Neuron (in vitro differentiated cells): ENCODE data around the gene SPATA20.

Source experiments
- H2AFZ ChIP-seq: one replicate; pipeline ENCODE4 v1.6.1; 2013; ENCODE audit warnings: low read depth, mild to moderate bottlenecking, inconsistent platforms, low read length, moderate library complexity
- H3K27me3 ChIP-seq: one replicate; pipeline ENCODE4 v1.6.1; 2013; ENCODE audit warnings: low read length; ENCODE audit not compliant: insufficient read depth
- H3K36me3 ChIP-seq: one replicate; pipeline ENCODE4 v1.6.1; 2013; ENCODE audit warnings: low read length; ENCODE audit not compliant: insufficient read depth
- H3K4me1 ChIP-seq: one replicate; pipeline ENCODE4 v1.6.1; 2013; ENCODE audit warnings: low read length; ENCODE audit not compliant: insufficient read depth
- H3K4me3 ChIP-seq: 2 replicates; pipeline ENCODE4 v1.5.1; 2013; ENCODE audit warnings: mild to moderate bottlenecking, low read length, moderate library complexity
- H3K9me3 ChIP-seq: one replicate; pipeline ENCODE4 v1.6.1; 2013; ENCODE audit warnings: low read length

The SPATA20 gene

DNA sequence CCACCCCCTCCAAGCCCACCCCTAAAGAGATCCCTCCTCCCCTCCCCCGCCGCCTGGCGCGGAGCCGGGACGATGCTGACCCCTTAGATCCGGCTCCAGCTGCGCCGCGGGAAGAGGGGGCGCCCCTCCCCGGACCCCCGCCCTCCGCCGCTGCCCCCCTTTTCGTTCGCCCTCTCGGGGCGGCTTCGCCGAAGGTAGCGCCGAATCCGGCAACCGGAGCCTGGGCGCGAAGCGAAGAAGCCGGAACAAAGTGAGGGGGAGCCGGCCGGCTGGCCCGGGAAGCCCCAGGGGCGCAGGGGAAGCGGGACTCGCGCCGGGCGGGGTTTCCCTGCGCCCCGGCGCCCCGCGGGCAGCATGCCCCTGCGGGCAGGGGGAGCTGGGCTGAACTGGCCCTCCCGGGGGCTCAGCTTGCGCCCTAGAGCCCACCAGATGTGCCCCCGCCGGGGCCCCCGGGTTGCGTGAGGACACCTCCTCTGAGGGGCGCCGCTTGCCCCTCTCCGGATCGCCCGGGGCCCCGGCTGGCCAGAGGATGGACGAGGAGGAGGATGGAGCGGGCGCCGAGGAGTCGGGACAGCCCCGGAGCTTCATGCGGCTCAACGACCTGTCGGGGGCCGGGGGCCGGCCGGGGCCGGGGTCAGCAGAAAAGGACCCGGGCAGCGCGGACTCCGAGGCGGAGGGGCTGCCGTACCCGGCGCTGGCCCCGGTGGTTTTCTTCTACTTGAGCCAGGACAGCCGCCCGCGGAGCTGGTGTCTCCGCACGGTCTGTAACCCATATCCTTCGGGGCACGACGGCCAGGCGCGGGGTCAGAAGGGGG, 14.2 kb downstream of the SPATA20 start:
- peaks cover 44% of the 10 kb centered on the region for H3K27me3 ChIP-seq
- no peaks in the 10 kb centered on the region for H3K36me3 ChIP-seq
- H2AFZ ChIP-seq = peak overlapping the region; percentile 37
- H3K4me3 ChIP-seq = peak overlapping the region; percentile 29
- H3K9me3 ChIP-seq = no peaks in the 10 kb centered on the region
- H3K4me1 ChIP-seq = peaks cover 69% of the 10 kb centered on the region

DNA sequence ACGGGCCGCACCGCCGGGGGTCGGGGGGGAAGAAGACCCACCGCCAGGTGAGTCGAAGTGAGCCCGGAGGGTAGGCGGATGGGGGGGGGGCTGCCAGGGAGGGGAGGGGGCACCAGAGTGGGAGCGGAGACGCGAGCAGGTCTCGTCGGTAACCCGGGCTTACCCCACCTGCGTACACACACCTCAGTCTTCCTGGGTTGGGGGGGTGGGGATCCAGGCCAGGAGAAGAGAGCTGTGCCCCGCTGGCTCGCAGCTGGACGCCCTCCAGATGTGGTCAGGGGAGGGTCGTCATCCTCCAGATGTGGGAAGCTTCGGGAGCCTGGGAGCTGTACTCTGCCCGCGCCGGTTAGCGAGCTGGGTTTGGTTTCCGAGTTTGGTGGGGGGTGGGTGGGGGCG, 14.8 kb downstream of the SPATA20 start:
- Histone ChIP-seq H3K36me3 (no peaks in the 10 kb centered on the region), H3K9me3 (no peaks in the 10 kb centered on the region), H3K4me1 (peaks cover 70% of the 10 kb centered on the region), H2AFZ (no peak overlapping the region), H3K27me3 (peaks cover 44% of the 10 kb centered on the region), H3K4me3 (no peak overlapping the region)

- Histone ChIP-seq H3K36me3 (no peaks in the 10 kb centered on the region), H3K4me3 (no peak overlapping the region), H2AFZ (no peak overlapping the region), H3K4me1 (peaks cover 69% of the 10 kb centered on the region), H3K9me3 (no peaks in the 10 kb centered on the region), H3K27me3 (peaks cover 44% of the 10 kb centered on the region)
These were observed 15.5 kb downstream of the SPATA20 start for GRCh38 chr17:50562242-50563091.

GRCh38 chr17:50563092-50563511, 16.1 kb downstream of the SPATA20 start:
- Histone ChIP-seq H2AFZ (no peak overlapping the region), H3K27me3 (peaks cover 42% of the 10 kb centered on the region)

GRCh38 chr17:50564916-50565315, 17.9 kb downstream of the SPATA20 start:
- H2AFZ ChIP-seq = no peak overlapping the region
- H3K4me3 ChIP-seq = no peak overlapping the region
- peaks cover 25% of the 10 kb centered on the region for H3K27me3 ChIP-seq
- H3K36me3 ChIP-seq = no peaks in the 10 kb centered on the region
- no peaks in the 10 kb centered on the region for H3K9me3 ChIP-seq
- peaks cover 56% of the 10 kb centered on the region for H3K4me1 ChIP-seq

More at GRCh38 chr17:50563092-50563511, 16.1 kb downstream of the SPATA20 start:
- no peaks in the 10 kb centered on the region for H3K36me3 ChIP-seq
- H3K4me1 ChIP-seq = peaks cover 69% of the 10 kb centered on the region
- H3K9me3 ChIP-seq = no peaks in the 10 kb centered on the region
- no peak overlapping the region for H3K4me3 ChIP-seq

- Histone ChIP-seq H3K4me1 (peaks cover 57% of the 10 kb centered on the region), H3K4me3 (no peak overlapping the region)
These were observed 18.7 kb downstream of the SPATA20 start for GRCh38 chr17:50565402-50566350.

DNA sequence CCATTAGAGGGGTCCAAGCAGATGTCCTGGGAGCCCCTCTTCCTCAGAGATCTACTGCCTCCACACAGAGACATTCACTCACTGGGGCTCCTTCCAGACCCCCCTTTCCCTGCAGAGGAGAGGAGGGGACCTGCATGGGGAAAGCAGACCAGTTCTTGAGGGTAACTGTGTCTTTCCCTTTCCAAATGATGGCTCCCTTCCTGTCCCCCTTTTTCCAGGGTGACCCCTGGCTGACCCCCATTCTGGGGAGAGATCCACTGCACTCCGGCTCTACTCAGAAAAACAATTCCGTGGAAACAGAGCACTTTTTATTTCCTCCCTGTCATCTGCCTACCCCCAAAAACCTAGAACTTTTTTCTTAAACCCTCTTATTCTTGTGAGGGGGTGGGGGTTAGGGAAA, 19.9 kb downstream of the SPATA20 start:
- no peak overlapping the region for H3K4me3 ChIP-seq
- H3K36me3 ChIP-seq = no peaks in the 10 kb centered on the region
- H3K27me3 ChIP-seq = peaks cover 21% of the 10 kb centered on the region
- no peaks in the 10 kb centered on the region for H3K9me3 ChIP-seq
- H2AFZ ChIP-seq = no peak overlapping the region
- peaks cover 54% of the 10 kb centered on the region for H3K4me1 ChIP-seq

More at GRCh38 chr17:50565402-50566350, 18.7 kb downstream of the SPATA20 start:
- H3K36me3 ChIP-seq = no peaks in the 10 kb centered on the region
- H2AFZ ChIP-seq = no peak overlapping the region
- H3K9me3 ChIP-seq = no peaks in the 10 kb centered on the region
- H3K27me3 ChIP-seq = peaks cover 24% of the 10 kb centered on the region

DNA sequence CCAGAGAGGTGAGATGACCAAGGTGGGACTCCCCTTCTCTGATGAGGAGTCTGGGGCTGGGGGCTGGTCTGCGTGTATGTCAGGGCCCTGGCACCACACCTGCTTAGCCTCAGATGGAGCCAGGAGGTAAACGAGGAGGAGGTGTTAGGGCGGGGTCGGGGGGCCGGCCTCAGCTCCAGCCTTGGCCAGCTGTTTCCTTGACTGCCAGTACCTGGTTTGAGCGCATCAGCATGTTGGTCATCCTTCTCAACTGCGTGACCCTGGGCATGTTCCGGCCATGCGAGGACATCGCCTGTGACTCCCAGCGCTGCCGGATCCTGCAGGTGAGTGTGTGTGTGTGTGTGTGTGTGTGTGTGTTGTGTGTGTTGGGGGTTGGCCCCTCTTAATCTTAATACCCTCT, 21.7 kb downstream of the SPATA20 start:
- H3K9me3 ChIP-seq = no peaks in the 10 kb centered on the region
- no peak overlapping the region for H2AFZ ChIP-seq
- H3K4me3 ChIP-seq = no peak overlapping the region
- H3K27me3 ChIP-seq = peaks cover 5% of the 10 kb centered on the region
- peaks cover 40% of the 10 kb centered on the region for H3K4me1 ChIP-seq
- no peaks in the 10 kb centered on the region for H3K36me3 ChIP-seq

DNA sequence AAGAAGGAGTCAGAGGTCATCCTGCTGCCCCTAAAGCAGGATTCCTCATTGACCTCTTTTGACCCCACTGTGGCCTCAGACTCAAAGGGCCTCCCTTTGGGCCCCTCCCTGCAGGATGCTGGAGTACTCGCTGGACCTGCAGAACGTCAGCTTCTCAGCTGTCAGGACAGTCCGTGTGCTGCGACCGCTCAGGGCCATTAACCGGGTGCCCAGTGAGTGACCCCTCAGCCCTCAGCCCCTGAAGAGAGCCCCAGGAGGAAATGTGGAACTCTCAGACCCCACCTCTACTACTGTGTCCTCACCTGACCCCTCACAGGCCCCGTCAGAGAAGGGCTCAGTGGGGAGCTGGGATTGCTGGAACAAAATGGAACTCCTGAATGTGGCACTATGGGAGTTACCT, 22.6 kb downstream of the SPATA20 start:
- Histone ChIP-seq H3K27me3 (no peaks in the 10 kb centered on the region), H2AFZ (no peak overlapping the region), H3K9me3 (no peaks in the 10 kb centered on the region), H3K36me3 (no peaks in the 10 kb centered on the region), H3K4me3 (no peak overlapping the region), H3K4me1 (peaks cover 31% of the 10 kb centered on the region)

- Histone ChIP-seq H3K27me3 (no peaks in the 10 kb centered on the region), H3K9me3 (no peaks in the 10 kb centered on the region), H3K4me3 (no peak overlapping the region), H2AFZ (no peak overlapping the region), H3K36me3 (no peaks in the 10 kb centered on the region), H3K4me1 (peaks cover 28% of the 10 kb centered on the region)
These were observed 23.1 kb downstream of the SPATA20 start for GRCh38 chr17:50570032-50570431.

DNA sequence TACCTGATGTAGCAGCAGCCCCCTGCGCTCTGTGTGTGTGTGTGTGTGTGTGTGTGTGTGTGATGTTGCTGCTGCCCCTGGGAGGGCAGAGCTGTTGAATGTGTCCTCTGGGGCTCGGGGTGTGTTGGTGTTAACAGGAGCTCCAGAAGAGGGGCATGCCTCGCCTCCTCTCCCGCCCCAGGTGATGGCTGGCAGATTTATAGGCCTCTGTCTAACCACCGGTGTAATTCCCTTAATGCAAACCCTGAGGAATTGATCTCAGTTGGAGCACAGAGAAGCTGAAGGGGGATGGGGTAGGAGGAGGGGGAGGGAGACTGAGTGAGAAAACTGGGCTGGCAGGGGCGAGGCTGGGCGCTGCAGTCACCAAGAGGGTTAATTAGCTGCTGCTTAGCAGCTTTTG, 23.6 kb downstream of the SPATA20 start:
- H3K36me3 ChIP-seq = no peaks in the 10 kb centered on the region
- no peaks in the 10 kb centered on the region for H3K9me3 ChIP-seq
- H2AFZ ChIP-seq = no peak overlapping the region
- no peak overlapping the region for H3K4me3 ChIP-seq
- peaks cover 23% of the 10 kb centered on the region for H3K4me1 ChIP-seq
- no peaks in the 10 kb centered on the region for H3K27me3 ChIP-seq

DNA sequence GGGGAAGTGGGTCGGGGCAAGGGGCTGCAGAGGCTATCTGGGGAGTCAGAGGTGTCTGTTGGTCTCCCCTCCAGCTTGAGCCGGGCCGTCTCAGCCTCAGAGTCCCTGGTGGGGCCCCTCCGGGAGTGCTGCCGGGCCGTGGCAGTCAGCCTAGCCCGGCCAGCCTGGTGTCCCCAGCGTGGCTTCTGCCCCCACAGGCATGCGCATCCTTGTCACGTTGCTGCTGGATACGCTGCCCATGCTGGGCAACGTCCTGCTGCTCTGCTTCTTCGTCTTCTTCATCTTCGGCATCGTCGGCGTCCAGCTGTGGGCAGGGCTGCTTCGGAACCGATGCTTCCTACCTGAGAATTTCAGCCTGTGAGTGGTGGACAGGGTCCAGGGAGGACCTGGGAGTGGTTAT, 24.7 kb downstream of the SPATA20 start:
- Histone ChIP-seq H2AFZ (no peak overlapping the region), H3K9me3 (no peaks in the 10 kb centered on the region), H3K27me3 (no peaks in the 10 kb centered on the region), H3K4me3 (no peak overlapping the region), H3K36me3 (no peaks in the 10 kb centered on the region), H3K4me1 (peaks cover 11% of the 10 kb centered on the region)
